NCI-H345 (cell line): ENCODE results near the gene LRRC59.
"Not testable (repeated sequence)": the region's sequence is repeated elsewhere in the genome, so short reads cannot be mapped to it uniquely, and the experiment has no call there.

Experiments used
- DNase-seq: peaks from one replicate; lab custom pipeline; 2025; lab: John Stamatoyannopoulos, UW

The LRRC59 gene

DNA sequence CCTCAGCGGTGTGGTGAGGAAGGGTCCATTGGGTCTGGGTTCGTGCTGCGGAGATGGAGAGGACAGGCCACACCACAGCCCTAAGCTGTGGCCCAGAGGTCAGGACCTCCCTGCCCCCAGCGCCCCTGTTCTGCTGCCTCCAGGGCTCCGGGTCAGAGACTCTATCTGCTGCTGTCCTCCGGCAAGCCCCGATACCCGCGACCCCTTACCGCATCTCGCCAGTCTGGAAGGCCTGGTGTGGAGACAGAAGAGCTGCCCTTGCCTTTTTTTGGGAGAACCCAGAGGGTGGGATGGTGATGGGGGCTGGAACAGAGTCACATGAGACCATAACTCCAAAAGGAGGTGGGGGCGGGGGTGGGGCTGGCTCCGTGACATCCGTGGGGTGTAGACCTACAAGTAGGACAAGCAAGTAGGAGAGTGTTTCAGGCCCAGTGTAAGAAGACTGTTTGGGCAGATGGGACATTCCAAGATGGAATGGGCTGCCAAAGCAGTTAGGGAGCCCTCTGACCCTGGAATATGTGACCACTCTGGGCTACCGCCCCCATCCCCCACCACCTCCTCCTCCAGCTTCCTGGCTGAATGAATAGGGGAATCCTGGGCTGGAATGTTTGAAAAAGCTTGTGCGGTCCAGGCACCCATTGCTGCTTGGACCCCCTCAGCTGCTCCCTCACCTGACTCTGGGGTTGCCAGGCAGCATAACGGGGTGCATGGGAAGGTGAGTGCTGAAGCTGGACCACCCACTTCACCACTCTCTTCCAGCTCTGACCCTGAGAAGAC, 50.0 kb downstream of the LRRC59 start:
- no peak for DNase-seq

- peak; percentile 20 for DNase-seq
Observed at GRCh38 chr17:50346313-50347116, 50.8 kb downstream of the LRRC59 start.

- DNase-seq = peak; percentile 91
Observed at GRCh38 chr17:50345432-50346312, 51.7 kb downstream of the LRRC59 start, which contains the start of gene XYLT2. Gene XYLT2 (plus strand): TSS chr17:50346126. CDS start chr17:50346141, 15 bp downstream.

- peak; percentile 54 for DNase-seq
Observed at GRCh38 chr17:50344731-50345365, 52.5 kb downstream of the LRRC59 start.

DNA sequence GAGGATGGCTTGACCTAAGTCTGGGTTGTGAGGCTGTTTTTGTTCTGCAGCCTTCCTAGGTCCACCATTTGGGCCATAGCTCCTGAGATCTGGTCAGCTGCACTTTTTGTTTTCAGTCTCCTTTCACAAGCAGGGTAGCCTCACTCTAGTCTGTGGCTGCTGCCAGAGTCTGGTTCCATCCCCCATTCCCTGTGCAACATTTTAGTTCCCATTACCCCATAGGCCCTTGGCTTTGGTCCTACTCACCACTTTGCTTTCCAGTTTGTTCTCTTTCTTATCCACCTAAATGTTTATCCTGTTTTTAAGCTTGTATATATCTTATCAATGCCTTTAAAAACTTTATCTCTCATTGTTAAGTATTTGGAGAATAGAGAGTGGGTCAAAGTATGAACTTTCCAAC, 57.9 kb downstream of the LRRC59 start:
- no peak for DNase-seq

- DNase-seq = no peak
Observed at GRCh38 chr17:50338645-50339044, 58.7 kb downstream of the LRRC59 start.

DNA sequence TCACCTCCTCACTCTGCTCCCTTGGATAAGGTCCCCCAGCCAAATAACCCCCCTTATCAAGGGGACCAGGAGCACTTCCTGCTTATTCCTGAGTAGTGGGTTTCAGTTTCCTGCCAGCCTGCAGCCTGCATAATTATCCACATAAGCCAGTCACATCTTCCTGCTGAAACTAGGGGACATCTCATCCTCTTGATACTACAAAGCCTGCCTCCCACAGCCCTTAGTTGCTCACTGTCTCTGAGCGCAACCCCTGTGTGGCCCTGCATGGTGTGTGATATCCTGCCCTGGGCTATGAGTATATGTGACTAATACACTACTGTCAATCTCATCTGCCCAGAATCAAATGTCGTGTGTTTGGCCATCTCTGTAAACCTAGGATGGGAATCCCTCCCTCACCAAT, 59.4 kb downstream of the LRRC59 start:
- no peak for DNase-seq

GRCh38 chr17:50333291-50334057, 63.8 kb downstream of the LRRC59 start:
- DNase-seq = not testable (repeated sequence)

DNA sequence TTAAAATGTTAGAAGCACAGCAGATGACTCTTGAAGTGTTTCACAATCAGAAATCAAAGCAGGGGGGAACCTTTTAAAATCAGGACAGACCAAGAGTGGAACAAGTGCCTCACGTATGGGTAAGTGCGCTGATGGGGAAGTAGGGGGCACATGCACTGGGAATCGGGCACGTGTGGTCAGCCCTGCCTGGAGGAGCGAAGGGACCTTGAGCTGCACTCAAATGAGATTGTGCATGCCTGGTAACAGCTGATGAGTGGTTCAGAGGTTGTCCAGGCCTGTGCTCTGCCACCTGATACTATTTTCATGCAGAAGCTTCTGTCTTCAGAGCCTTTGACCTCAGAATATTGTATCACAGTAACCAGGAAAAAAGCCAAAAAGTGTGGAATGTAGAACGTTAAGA, 65.1 kb downstream of the LRRC59 start:
- no peak for DNase-seq
